Measurements from ENCODE around the gene WDR45.

Gene WDR45

GRCh38 chrX:49066690-49067089 lies 13.0 kb downstream of the WDR45 start:
- Histone ChIP-seq H3K9me3 (ENCODE audit: insufficient read depth, low read length) (no peaks in the 10 kb centered on the region), H3K9ac (ENCODE audit: insufficient read length, low read depth) (no peak overlapping the region), H3K4me3 (ENCODE audit: insufficient read length, low read depth) (no peak overlapping the region), H3K36me3 (ENCODE audit: insufficient read depth, insufficient read length, low read length) (peaks cover 65% of the 10 kb centered on the region), H3K27me3 (ENCODE audit: insufficient read depth, insufficient read length) (no peaks in the 10 kb centered on the region), H3K4me1 (ENCODE audit: insufficient read depth, insufficient read length) (peaks cover 2% of the 10 kb centered on the region)
- DNase-seq (ENCODE audit: low read depth, low spot score) = no peak
- TF ChIP-seq SUZ12 (IDR thresholded peaks at IDR 0.05; ENCODE audit: extremely low read depth, insufficient read depth, insufficient read length) (no peak), YY1 (IDR thresholded peaks at IDR 0.05; ENCODE audit: insufficient read depth, insufficient read length) (no peak), ZNF274 (IDR thresholded peaks at IDR 0.05; ENCODE audit: low read depth, low read length) (no peak)

- Histone ChIP-seq H3K4me1 (ENCODE audit: insufficient read depth, insufficient read length) (peaks cover 2% of the 10 kb centered on the region), H3K9ac (ENCODE audit: insufficient read length, low read depth) (no peak overlapping the region), H3K9me3 (ENCODE audit: insufficient read depth, low read length) (no peaks in the 10 kb centered on the region), H3K27me3 (ENCODE audit: insufficient read depth, insufficient read length) (no peaks in the 10 kb centered on the region), H3K4me3 (ENCODE audit: insufficient read length, low read depth) (no peak overlapping the region), H3K36me3 (ENCODE audit: insufficient read depth, insufficient read length, low read length) (peaks cover 66% of the 10 kb centered on the region)
- DNase-seq (ENCODE audit: low read depth, low spot score) = no peak
- TF ChIP-seq SUZ12 (IDR thresholded peaks at IDR 0.05; ENCODE audit: extremely low read depth, insufficient read depth, insufficient read length) (no peak), YY1 (IDR thresholded peaks at IDR 0.05; ENCODE audit: insufficient read depth, insufficient read length) (no peak), ZNF274 (IDR thresholded peaks at IDR 0.05; ENCODE audit: low read depth, low read length) (no peak)
Measured at GRCh38 chrX:49066278-49066677, 13.4 kb downstream of the WDR45 start.

GRCh38 chrX:49064735-49065134 lies 15.0 kb downstream of the WDR45 start:
- DNase-seq (ENCODE audit: low read depth, low spot score) = no peak
- H3K9me3 ChIP-seq (ENCODE audit: insufficient read depth, low read length) = no peaks in the 10 kb centered on the region
- H3K4me3 ChIP-seq (ENCODE audit: insufficient read length, low read depth) = no peak overlapping the region
- no peaks in the 10 kb centered on the region for H3K27me3 ChIP-seq (ENCODE audit: insufficient read depth, insufficient read length)
- no peak for TF ChIP-seq SUZ12 (IDR thresholded peaks at IDR 0.05; ENCODE audit: extremely low read depth, insufficient read depth, insufficient read length)
- TF ChIP-seq ZNF274 (IDR thresholded peaks at IDR 0.05; ENCODE audit: low read depth, low read length) = no peak
- no peak for TF ChIP-seq YY1 (IDR thresholded peaks at IDR 0.05; ENCODE audit: insufficient read depth, insufficient read length)
- no peak overlapping the region for H3K9ac ChIP-seq (ENCODE audit: insufficient read length, low read depth)
- H3K4me1 ChIP-seq (ENCODE audit: insufficient read depth, insufficient read length) = peaks cover 14% of the 10 kb centered on the region
- peaks cover 67% of the 10 kb centered on the region for H3K36me3 ChIP-seq (ENCODE audit: insufficient read depth, insufficient read length, low read length)

- TF ChIP-seq ZNF274 (IDR thresholded peaks at IDR 0.05; ENCODE audit: low read depth, low read length) (no peak), SUZ12 (IDR thresholded peaks at IDR 0.05; ENCODE audit: extremely low read depth, insufficient read depth, insufficient read length) (no peak), YY1 (IDR thresholded peaks at IDR 0.05; ENCODE audit: insufficient read depth, insufficient read length) (no peak)
- H3K9ac ChIP-seq (ENCODE audit: insufficient read length, low read depth) = no peak overlapping the region
- H3K27me3 ChIP-seq (ENCODE audit: insufficient read depth, insufficient read length) = no peaks in the 10 kb centered on the region
- peaks cover 64% of the 10 kb centered on the region for H3K36me3 ChIP-seq (ENCODE audit: insufficient read depth, insufficient read length, low read length)
- no peaks in the 10 kb centered on the region for H3K9me3 ChIP-seq (ENCODE audit: insufficient read depth, low read length)
- peaks cover 14% of the 10 kb centered on the region for H3K4me1 ChIP-seq (ENCODE audit: insufficient read depth, insufficient read length)
- DNase-seq (ENCODE audit: low read depth, low spot score) = no peak
- no peak overlapping the region for H3K4me3 ChIP-seq (ENCODE audit: insufficient read length, low read depth)
Measured at GRCh38 chrX:49064303-49064702, 15.4 kb downstream of the WDR45 start.

- DNase-seq (ENCODE audit: low read depth, low spot score) = no peak
- Histone ChIP-seq H3K9me3 (ENCODE audit: insufficient read depth, low read length) (no peaks in the 10 kb centered on the region), H3K4me1 (ENCODE audit: insufficient read depth, insufficient read length) (peaks cover 14% of the 10 kb centered on the region), H3K27me3 (ENCODE audit: insufficient read depth, insufficient read length) (no peaks in the 10 kb centered on the region), H3K36me3 (ENCODE audit: insufficient read depth, insufficient read length, low read length) (peaks cover 59% of the 10 kb centered on the region), H3K4me3 (ENCODE audit: insufficient read length, low read depth) (no peak overlapping the region), H3K9ac (ENCODE audit: insufficient read length, low read depth) (no peak overlapping the region)
- TF ChIP-seq ZNF274 (IDR thresholded peaks at IDR 0.05; ENCODE audit: low read depth, low read length) (no peak), SUZ12 (IDR thresholded peaks at IDR 0.05; ENCODE audit: extremely low read depth, insufficient read depth, insufficient read length) (no peak), YY1 (IDR thresholded peaks at IDR 0.05; ENCODE audit: insufficient read depth, insufficient read length) (no peak)
Measured at GRCh38 chrX:49063715-49064114, 16.0 kb downstream of the WDR45 start.

- no peak for TF ChIP-seq YY1 (IDR thresholded peaks at IDR 0.05; ENCODE audit: insufficient read depth, insufficient read length)
- TF ChIP-seq SUZ12 (IDR thresholded peaks at IDR 0.05; ENCODE audit: extremely low read depth, insufficient read depth, insufficient read length) = no peak
- no peak for TF ChIP-seq ZNF274 (IDR thresholded peaks at IDR 0.05; ENCODE audit: low read depth, low read length)
- DNase-seq (ENCODE audit: low read depth, low spot score) = no peak
- H3K4me3 ChIP-seq (ENCODE audit: insufficient read length, low read depth) = no peak overlapping the region
Measured at GRCh38 chrX:49061916-49062315, 17.8 kb downstream of the WDR45 start.

GRCh38 chrX:49061490-49061889 lies 18.2 kb downstream of the WDR45 start:
- no peak for TF ChIP-seq YY1 (IDR thresholded peaks at IDR 0.05; ENCODE audit: insufficient read depth, insufficient read length)
- TF ChIP-seq SUZ12 (IDR thresholded peaks at IDR 0.05; ENCODE audit: extremely low read depth, insufficient read depth, insufficient read length) = no peak
- no peak for TF ChIP-seq ZNF274 (IDR thresholded peaks at IDR 0.05; ENCODE audit: low read depth, low read length)
- H3K9me3 ChIP-seq (ENCODE audit: insufficient read depth, low read length) = no peaks in the 10 kb centered on the region
- H3K27me3 ChIP-seq (ENCODE audit: insufficient read depth, insufficient read length) = no peaks in the 10 kb centered on the region
- peaks cover 49% of the 10 kb centered on the region for H3K36me3 ChIP-seq (ENCODE audit: insufficient read depth, insufficient read length, low read length)
- DNase-seq (ENCODE audit: low read depth, low spot score) = no peak
- peaks cover 14% of the 10 kb centered on the region for H3K4me1 ChIP-seq (ENCODE audit: insufficient read depth, insufficient read length)
- no peak overlapping the region for H3K9ac ChIP-seq (ENCODE audit: insufficient read length, low read depth)
- H3K4me3 ChIP-seq (ENCODE audit: insufficient read length, low read depth) = no peak overlapping the region

More at GRCh38 chrX:49061916-49062315, 17.8 kb downstream of the WDR45 start:
- Histone ChIP-seq H3K9me3 (ENCODE audit: insufficient read depth, low read length) (no peaks in the 10 kb centered on the region), H3K27me3 (ENCODE audit: insufficient read depth, insufficient read length) (no peaks in the 10 kb centered on the region), H3K36me3 (ENCODE audit: insufficient read depth, insufficient read length, low read length) (peaks cover 54% of the 10 kb centered on the region), H3K9ac (ENCODE audit: insufficient read length, low read depth) (no peak overlapping the region), H3K4me1 (ENCODE audit: insufficient read depth, insufficient read length) (peaks cover 14% of the 10 kb centered on the region)
